Cerebellar nuclear complex (tissue), 1 donor: Measurements from ENCODE around the gene STXBP5.
"Not testable (repeated sequence)": the region's sequence is repeated elsewhere in the genome, so short reads cannot be mapped to it uniquely, and the experiment has no call there.

Experiments
- DNase-seq, 2 experiments: peaks; one replicate each; lab custom pipeline; 2025; lab: John Stamatoyannopoulos, UW

STXBP5 gene

GRCh38 chr6:147297663-147298316, 93.6 kb downstream of the STXBP5 start:
- DNase-seq = no peak

GRCh38 chr6:147298461-147298860, 94.2 kb downstream of the STXBP5 start:
- DNase-seq = no peak

- DNase-seq = no peak
These were observed 94.8 kb downstream of the STXBP5 start for GRCh38 chr6:147299035-147299434.

GRCh38 chr6:147301070-147301469, 96.9 kb downstream of the STXBP5 start:
- no peak for DNase-seq

GRCh38 chr6:147304016-147304415, 99.8 kb downstream of the STXBP5 start:
- DNase-seq = no peak

GRCh38 chr6:147310521-147310920, 106.3 kb downstream of the STXBP5 start:
- no peak for DNase-seq

GRCh38 chr6:147311218-147311617, 107.0 kb downstream of the STXBP5 start:
- DNase-seq = no peak

- no peak for DNase-seq
These were observed 117.0 kb downstream of the STXBP5 start for GRCh38 chr6:147321260-147321659.

GRCh38 chr6:147322299-147323162, 118.3 kb downstream of the STXBP5 start:
- no peak for DNase-seq

GRCh38 chr6:147325557-147325956, 121.3 kb downstream of the STXBP5 start:
- DNase-seq = no peak

GRCh38 chr6:147331401-147331800, 127.2 kb downstream of the STXBP5 start:
- no peak for DNase-seq

- no peak for DNase-seq
These were observed 133.7 kb downstream of the STXBP5 start for GRCh38 chr6:147337921-147338320.

- no peak for DNase-seq
These were observed 137.3 kb downstream of the STXBP5 start for GRCh38 chr6:147341486-147341885.

GRCh38 chr6:147345902-147346301, 141.7 kb downstream of the STXBP5 start:
- no peak for DNase-seq

- DNase-seq = no peak
These were observed 143.1 kb downstream of the STXBP5 start for GRCh38 chr6:147347179-147347881.

- DNase-seq = no peak
These were observed 143.8 kb downstream of the STXBP5 start for GRCh38 chr6:147347882-147348575.

- no peak for DNase-seq
These were observed 157.2 kb downstream of the STXBP5 start for GRCh38 chr6:147361311-147361981.

- DNase-seq = no peak
These were observed 162.1 kb downstream of the STXBP5 start for GRCh38 chr6:147366290-147366689.

- DNase-seq = no peak
These were observed 167.1 kb downstream of the STXBP5 start for GRCh38 chr6:147371325-147371724.

- no peak for DNase-seq
These were observed 168.6 kb downstream of the STXBP5 start for GRCh38 chr6:147372806-147373205.

GRCh38 chr6:147378819-147379218, 174.6 kb downstream of the STXBP5 start:
- DNase-seq = no peak

GRCh38 chr6:147380841-147381240, 176.6 kb downstream of the STXBP5 start:
- DNase-seq = not testable (repeated sequence)
